Lung (tissue), 11 donors: ENCODE data around the gene LASP1NB.

Experiments used
- ATAC-seq: fragments of 200-7000 bp; cut with Tn5 transposase; one replicate; pipeline ENCODE4 v1.9.1; 2020; ENCODE audit warnings: moderate number of reproducible peaks; ENCODE audit not compliant: insufficient read depth, low FRiP score
- DNase-seq, 3 donors: peaks; one replicate each; pipeline ENCODE4 v3.0.0-alpha.2; 2013 to 2017
- H3K27ac ChIP-seq, 2 donors: one replicate each; pipeline ENCODE4 v1.5.1; 2013; ENCODE audit warnings: mild to moderate bottlenecking in 2 of 2, moderate library complexity in 2 of 2, control low read depth in 1 of 2, inconsistent platforms in 1 of 2, low read depth in 1 of 2, low read length in 1 of 2
- H3K27me3 ChIP-seq, 3 donors: one replicate each; pipeline ENCODE4 v1.5.1; 2013; ENCODE audit warnings: low read length in 2 of 3; ENCODE audit not compliant: control insufficient read depth in 3 of 3, insufficient read depth in 3 of 3
- H3K36me3 ChIP-seq, 4 donors: one replicate each; pipeline ENCODE4 v1.5.1; 2013; ENCODE audit warnings: low read length in 4 of 4, mild to moderate bottlenecking in 1 of 4, moderate library complexity in 1 of 4; ENCODE audit not compliant: control insufficient read depth in 4 of 4, insufficient read depth in 4 of 4
- H3K4me1 ChIP-seq, 5 donors: one replicate each; pipeline ENCODE4 v1.5.1; 2013; ENCODE audit warnings: low read length in 5 of 5, mild to moderate bottlenecking in 2 of 5, moderate library complexity in 1 of 5; ENCODE audit not compliant: control insufficient read depth in 5 of 5, insufficient read depth in 5 of 5
- H3K4me3 ChIP-seq: one replicate; pipeline ENCODE4 v1.5.1; 2013; ENCODE audit warnings: mild to moderate bottlenecking, control low read depth, moderate library complexity
- H3K9ac ChIP-seq, 2 donors: one replicate each; pipeline ENCODE4 v1.5.1; 2013; ENCODE audit warnings: low read length in 2 of 2, control low read depth in 1 of 2; ENCODE audit not compliant: insufficient read depth in 1 of 2
- H3K9me3 ChIP-seq, 4 donors: one replicate each; pipeline ENCODE4 v1.5.1; 2013; ENCODE audit warnings: low read length in 3 of 4, mild to moderate bottlenecking in 1 of 4, moderate library complexity in 1 of 4; ENCODE audit not compliant: control insufficient read depth in 4 of 4, insufficient read depth in 3 of 4
- CTCF ChIP-seq: IDR thresholded peaks from 2 replicates; pipeline ENCODE4 v1.5.1; 2012; ENCODE audit warnings: mild to moderate bottlenecking; ENCODE audit errors: control extremely low read depth, extremely low read depth
- WGBS, 2 donors: extraction: QIAGEN DNeasy Blood & Tissue Kit; methylation state at CpG; one replicate each; pipeline ENCODE4 v1.1.7; 2013; 5-methylcytosine and 5-hydroxymethylcytosine counted together
- donor health status: control.
- donor health status: control.
- donor health status: Bipolar disorder and iron deficiency.
- donor health status: healthy.
- donor health status: DM: yes; HTN: yes; CAD: no.

Gene LASP1NB

GRCh38 chr17:38912221-38912813 lies 13.1 kb upstream of the LASP1NB start:
- peaks cover 0 to 46% (median 6%) of the 10 kb centered on the region in 5 donors for H3K4me1 ChIP-seq
- no peaks in the 10 kb centered on the region for H3K9me3 ChIP-seq
- no peak overlapping the region for H3K9ac ChIP-seq
- no peak overlapping the region for H3K4me3 ChIP-seq
- no peak for TF ChIP-seq CTCF
- ATAC-seq, result no peak
- DNase-seq, result peak; percentile 42 to 62 (median 59)
- H3K36me3 ChIP-seq, result peaks cover 0 to 41% (median 23%) of the 10 kb centered on the region in 4 donors
- H3K27me3 ChIP-seq, result no peaks in the 10 kb centered on the region
- 71 to 81% methylated on average over 13 of the region's 13 CpGs for WGBS, 2 donors
- H3K27ac ChIP-seq, result peak overlapping the region in 1 of 2 donors; percentile 80

DNA sequence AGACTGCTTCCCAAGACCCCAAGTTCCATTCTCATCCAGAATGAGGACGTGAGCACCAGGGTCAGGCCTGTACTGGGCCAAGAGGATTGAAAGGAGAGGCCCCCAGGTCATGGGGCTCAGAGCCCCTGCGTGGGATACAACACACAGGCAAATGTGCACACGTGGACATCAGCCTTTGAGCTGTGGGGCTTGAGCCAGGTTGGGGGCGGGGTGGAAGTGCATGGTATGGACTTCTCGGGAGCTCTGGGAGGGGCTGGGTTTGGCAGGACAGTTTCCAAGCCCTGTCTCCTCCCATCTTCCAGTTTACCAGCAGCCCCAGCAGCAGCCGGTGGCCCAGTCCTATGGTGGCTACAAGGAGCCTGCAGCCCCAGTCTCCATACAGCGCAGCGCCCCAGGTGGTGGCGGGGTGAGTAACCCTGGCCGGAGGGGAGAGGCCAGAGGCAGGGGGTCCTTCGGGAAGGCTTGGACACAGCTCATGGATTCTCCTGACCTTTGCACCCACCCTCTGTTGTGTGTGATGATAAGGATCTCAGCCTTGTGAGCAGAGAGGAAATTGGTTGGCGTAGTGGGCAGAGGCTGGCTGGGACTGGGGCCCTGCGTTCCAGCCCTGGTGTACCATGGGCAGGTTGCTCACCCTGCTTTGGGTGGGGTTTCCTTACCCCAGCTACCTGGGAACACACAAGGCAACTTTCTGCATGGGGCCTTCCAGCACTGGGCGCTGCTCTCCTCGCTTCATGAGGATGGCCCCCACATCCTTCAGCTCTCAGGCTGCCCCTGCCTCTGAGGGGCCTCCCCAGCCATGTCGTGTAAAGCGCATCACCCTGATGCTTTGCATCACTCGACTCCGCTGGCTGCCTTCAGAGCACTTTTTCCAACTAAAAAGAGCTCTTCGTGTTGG lies 10.4 kb upstream of the LASP1NB start:
- WGBS, 2 donors, result 78 to 90% methylated on average over 20 of the region's 20 CpGs
- ATAC-seq (no peak), DNase-seq (no peak)
- no peak overlapping the region for H3K9ac ChIP-seq
- H3K36me3 ChIP-seq, result peaks cover 0 to 61% (median 30%) of the 10 kb centered on the region in 4 donors
- H3K27me3 ChIP-seq, result no peaks in the 10 kb centered on the region
- no peak for TF ChIP-seq CTCF
- H3K4me3 ChIP-seq, result no peak overlapping the region
- peak overlapping the region in 1 of 2 donors; percentile 64 for H3K27ac ChIP-seq
- no peaks in the 10 kb centered on the region for H3K9me3 ChIP-seq
- peaks cover 0 to 32% (median 6%) of the 10 kb centered on the region in 5 donors for H3K4me1 ChIP-seq

DNA sequence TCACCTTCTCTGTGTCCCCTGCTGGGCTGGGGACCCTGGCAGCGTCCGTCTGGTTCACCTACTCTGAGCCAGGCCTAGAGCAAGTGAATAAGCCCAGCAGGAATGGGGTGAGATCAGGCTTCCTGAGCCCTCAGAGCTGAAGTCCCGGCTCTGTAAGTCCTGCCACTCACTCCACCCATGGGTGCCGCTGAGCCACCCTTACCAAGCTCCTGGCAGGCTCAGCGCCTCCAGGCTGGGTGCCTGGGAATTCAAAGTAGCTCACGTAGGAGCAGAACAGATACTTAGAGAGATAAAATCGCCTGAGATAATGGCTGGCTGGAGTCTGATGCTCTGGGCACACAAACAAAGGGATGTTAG lies 9.8 kb upstream of the LASP1NB start:
- WGBS, 2 donors, result 90 to 92% methylated on average over 7 of the region's 7 CpGs
- DNase-seq, result no peak
- TF ChIP-seq CTCF, result no peak
- Histone ChIP-seq H3K4me3 (no peak overlapping the region), H3K9ac (no peak overlapping the region), H3K4me1 (peaks cover 0 to 32% (median 6%) of the 10 kb centered on the region in 5 donors), H3K36me3 (peaks cover 0 to 67% (median 34%) of the 10 kb centered on the region in 4 donors), H3K27ac (no peak overlapping the region), H3K9me3 (no peaks in the 10 kb centered on the region), H3K27me3 (no peaks in the 10 kb centered on the region)
- no peak for ATAC-seq
